MV-4-11 (cell line): ENCODE data around the gene DDX4.
"Not testable (repeated sequence)": the region's sequence is repeated elsewhere in the genome, so short reads cannot be mapped to it uniquely, and the experiment has no call there.

Source experiments
- DNase-seq: peaks from one replicate; lab custom pipeline; 2025; lab: John Stamatoyannopoulos, UW

DDX4 gene

DNA sequence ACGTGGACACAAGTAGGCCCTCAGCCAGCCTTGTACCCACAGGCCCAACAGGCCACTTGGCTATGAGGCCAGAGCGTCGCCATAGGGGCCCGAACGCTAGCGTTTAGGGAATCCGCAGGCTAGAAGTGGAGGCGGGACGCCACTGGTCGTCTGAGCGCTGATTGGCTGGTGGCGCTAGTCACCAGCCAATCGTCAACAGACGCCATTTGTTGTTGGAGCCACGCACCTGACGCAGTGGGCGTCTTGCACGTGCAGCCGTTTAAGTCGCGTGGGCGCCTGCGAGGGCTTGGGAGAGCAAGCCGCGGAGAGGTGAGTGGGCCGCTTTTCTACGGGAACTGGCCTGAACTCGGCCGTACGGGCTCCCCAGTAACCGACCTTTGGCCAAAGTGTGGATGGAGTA lies at the start of gene DDX4:
Gene DDX4, plus strand, starts transcription at position 269 of the 400 bp plus-strand sequence. CDS start 903 bp downstream, outside the sequence.
- DNase-seq: no peak

DNA sequence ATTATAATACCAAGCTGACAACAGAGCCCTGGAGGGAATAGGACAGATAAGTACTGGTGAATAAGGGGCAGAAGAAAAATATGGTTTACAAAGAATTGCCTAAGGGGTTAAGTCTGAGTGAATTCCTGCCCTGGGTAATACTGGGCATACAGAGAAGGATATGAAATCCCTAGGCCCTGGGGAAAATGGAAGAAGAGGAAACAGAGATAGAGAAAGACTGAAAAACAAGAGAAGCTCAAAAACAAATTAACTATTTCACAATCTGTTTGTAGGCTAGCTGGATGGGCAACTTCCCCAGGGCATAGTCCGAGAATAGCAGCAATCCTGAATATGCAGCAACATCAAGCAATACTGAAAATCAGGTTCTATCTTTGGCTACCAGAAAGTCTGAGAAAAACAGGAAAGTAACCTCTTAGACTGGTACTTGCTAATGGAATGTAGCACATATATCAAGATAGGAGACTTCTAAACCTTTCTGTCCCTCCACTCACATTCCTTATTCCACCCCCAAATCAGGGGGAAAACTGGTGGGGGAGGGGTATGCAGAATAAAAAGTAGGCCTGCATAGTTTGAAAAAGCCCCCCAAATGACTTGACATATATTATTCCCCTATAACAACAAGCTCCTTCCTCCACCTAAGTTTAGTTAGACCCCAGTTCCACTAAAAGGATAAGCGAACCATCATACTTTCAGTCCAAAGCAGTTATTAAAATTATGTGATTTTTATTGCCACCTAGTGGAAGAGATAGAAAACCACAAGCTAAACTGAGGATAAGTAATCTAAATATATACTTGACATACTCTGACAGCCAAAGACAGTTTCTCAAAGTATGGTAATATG lies 46.4 kb upstream of the DDX4 start:
- peak; percentile 49 for DNase-seq

DNA sequence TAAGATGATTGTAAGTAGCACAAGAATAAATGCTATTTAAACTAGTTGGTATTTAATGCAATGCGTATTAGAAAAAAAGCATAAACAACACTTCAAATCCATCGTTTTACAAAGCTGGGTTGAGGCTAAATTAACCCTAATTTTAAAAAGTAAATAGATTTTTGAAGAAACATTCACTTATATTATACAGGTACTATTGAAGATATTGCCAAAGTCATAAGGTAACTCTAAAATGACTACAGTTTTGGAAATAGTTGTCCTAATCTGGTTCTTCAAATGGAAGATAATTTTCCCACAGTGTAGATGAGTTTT lies 45.8 kb upstream of the DDX4 start:
- no peak for DNase-seq

DNA sequence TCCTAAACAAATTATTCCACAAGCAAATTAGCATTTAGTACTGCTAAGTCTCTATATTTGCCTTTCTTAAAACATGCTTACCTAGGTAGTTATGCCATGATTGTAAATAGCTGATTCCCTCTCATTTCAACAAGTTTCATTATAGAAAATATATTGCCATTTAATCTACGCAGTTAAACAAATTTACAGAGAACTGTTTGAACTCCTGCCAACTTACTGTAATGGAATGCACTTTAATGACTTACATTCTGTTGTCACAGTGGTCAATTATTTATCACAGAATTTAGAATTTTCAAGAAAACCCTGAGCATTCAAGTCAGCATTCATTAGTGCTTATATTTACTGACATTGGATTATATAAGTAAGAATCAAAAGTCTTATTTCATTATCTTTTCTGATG lies 45.4 kb upstream of the DDX4 start:
- DNase-seq: no peak

DNA sequence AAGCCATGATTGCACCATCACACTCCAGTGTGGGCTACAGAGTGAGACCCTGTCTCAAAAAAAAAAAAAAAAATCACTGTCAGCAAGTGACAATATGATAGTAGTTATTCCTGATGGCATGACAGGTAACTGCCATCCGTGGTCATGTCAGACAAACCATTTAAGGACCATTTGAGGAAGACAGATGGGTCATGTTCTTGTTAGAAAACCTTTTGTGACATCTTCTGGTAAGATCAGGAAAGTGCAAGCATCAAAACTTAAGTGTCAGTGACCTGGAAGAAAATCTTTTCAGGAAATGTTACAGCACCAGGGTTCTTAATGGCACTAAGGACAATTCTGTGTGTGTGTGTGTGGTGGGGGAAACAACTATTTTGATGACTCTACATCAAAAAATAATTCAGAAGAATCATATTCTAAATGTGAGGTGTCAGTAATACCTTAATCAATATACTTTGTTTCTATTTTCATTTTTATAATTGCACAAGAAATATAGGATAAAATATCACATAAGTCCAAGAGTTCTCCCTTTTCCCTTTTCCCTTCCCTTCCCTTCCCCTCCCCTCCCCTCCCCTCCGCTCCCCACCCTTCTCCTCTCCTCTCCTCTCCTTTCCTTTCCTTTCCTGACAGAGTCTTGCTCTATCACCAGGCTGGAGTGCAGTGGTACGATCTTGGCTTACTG lies 43.6 kb upstream of the DDX4 start:
- peak; percentile 58 for DNase-seq

DNA sequence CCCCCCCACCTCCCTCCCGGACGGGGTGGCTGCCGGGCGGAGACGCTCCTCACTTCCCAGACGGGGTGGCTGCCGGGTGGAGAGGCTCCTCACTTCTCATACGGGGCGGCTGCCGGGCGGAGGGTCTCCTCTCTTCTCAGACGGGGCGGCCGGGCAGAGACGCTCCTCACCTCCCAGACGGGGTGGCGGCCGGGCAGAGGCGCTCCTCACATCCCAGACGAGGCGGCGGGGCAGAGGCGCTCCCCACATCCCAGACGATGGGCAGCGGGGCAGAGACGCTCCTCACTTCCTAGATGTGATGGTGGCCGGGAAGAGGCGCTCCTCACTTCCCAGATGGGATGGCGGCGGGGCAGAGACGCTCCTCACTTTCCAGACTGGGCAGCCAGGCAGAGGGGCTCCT lies 41.2 kb upstream of the DDX4 start:
- not testable (repeated sequence) for DNase-seq

DNA sequence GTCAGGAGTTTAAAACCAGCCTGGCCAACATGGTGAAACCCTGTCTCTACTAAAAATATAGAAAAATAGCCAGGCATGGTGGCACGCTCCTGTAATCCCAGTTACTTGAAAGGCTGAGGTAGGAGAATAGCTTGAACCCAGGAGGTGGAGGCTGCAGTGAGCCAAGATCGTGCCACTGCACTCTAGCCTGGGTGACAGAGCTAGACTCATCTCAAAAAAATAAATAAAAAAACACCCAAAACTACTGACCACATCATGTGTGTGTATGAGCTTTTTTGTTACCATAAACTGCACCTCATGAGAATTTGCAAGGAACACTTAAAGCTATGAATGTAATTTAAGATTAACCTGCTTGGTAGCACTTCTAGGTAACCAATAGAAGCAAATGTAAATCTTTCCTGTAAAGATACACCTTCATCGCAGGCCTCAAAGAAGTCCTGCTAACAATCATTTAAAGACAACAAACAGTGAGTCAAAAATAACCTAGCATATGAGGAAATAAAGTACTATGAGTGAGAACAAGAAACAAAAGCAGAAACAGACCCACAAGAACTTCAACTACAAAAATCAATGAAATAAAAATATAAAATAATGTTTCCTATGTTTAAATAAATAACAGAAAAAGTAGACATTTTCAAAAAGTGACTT lies 38.7 kb upstream of the DDX4 start:
- peak; percentile 7 for DNase-seq

DNA sequence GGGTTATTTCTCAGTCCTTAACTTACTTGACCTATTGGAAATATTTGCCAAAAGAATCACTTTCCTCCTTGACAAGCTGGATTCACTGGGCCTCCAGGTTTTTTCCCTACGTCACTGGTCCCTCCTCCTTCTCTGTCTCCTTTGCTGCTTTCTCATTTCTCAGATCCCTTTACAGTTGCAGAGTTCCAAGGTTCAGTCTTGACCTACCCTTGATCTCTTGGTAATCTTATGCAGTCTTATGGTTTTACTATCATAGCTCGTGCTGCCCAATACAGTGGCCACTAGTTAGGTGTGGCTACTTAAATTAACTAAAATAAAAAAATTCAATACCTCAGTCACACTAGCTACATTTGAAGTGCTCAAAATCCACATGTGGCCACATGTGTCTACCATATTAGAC lies 37.1 kb upstream of the DDX4 start:
- no peak for DNase-seq

DNA sequence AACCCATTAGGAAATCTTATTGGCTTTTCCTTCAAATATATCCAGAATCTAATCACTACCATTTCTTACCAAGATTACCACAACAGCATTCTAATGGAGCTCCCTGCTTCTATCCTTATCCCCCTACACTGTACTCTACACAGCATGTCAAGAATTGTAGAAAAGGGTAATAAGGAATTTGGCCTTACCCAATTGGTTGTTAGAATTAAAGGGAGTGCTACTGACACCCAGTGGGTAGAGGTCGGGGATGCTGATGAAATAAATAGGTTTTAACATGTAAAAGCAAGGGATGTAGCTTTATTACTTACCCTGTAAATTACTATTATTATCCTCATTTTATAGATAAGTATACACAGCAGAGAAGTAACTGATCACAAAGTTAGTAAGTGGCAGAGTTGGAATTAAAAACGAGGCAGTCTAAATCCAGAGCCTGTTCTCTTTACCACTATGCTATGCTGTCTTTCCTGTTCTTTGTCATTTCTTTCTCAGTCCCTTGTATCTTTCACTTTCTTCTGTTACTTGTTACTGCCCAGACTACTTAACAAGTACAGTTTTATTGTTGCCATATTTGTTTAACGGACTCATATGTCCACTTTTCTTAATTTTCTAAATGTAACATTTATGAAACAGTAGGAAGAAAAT lies 36.3 kb upstream of the DDX4 start:
- DNase-seq: no peak

DNA sequence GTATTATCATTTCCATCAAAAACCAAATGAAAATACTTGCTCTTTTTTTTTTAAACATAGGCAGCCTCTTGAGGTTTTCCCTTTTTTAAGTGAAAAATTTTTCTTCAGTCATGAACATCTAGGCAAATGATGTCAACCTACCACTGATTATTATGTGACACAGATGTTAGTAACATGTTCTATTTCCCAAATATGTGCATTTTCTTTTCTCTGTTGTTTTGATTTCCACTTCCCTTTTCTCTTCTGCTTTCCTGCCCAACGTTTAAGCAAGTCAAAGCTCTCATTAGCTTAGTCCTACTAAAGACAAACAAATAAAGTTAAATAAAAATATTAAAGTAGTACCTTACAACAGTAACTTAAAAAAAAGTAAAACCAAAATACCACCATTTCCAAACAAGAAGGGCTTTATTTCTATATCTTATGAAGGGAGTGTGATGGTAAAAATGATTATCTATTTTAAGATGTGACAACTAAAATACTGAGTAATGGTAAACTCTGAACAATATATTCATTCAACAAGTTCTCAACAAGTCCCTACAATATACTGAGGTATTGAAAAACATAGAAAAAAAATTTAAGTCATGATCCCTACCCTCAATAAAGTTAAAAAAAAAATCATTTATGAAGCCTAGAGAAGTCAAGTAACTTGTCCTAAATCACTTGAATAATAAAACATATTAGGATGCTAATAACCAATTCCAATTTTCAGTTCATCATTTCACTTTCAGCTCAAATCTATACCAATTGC lies 35.1 kb upstream of the DDX4 start:
- peak; percentile 70 for DNase-seq

DNA sequence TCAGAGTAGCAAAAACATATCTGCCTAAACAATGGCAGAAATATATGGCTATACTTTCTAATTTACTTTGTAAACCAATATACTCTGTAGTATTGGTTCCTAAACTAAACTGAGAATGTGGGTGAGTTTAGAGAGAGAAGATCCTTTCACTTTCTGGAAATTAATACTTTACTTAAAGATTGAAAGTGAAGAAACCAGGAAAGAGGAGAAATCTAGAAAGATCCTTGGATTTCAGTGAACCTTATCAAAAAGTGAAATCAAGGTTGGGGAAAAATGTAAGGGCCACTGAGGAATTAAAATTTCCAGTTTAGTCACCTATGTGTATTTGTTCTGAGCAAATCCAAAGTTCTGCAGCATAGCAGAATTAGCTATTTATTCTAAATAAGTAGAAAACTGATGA lies 31.6 kb upstream of the DDX4 start:
- no peak for DNase-seq

DNA sequence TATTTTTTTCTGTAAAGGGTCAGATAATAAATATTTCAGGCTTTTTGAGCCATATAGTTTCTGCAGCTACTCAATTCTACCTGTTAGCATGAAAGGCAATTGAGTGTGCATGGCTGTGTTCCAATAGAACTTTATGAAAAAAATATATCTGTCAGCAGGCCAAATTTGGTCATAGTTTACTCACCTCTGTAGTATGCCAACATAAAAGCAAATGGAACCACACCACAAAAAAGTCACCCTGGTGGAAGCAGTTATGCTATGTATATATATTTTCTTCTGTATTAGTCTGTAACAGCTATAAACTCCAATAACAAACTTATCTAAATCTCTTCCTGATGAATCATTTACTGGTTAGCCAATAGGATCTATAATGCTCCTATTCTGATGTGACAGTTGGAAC lies 29.1 kb upstream of the DDX4 start:
- no peak for DNase-seq

DNA sequence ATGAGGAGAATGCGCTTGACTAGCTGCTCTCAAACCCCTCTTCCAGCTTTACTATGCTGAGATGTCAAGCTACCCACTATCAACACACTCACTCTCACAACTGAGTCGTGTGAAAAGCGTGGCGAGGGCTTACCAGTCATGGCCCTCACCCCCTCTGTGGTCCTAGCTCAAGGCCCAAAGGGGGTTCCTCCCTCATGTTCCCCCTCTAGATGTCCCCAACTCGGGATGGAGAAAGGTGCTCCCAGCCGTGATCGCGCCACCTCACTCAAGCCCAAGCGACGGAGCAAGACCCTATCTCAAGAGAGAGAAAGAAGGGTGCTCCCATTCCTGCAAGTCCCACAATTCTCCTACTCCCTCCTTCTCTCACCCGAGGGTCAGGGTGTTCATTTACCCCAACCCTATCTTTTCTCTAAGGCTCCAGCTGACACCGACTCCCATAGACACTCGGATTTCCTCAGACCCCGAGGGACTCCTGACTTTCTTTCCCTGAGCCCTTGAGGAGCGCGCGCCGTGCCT lies 26.3 kb upstream of the DDX4 start:
- DNase-seq: no peak

DNA sequence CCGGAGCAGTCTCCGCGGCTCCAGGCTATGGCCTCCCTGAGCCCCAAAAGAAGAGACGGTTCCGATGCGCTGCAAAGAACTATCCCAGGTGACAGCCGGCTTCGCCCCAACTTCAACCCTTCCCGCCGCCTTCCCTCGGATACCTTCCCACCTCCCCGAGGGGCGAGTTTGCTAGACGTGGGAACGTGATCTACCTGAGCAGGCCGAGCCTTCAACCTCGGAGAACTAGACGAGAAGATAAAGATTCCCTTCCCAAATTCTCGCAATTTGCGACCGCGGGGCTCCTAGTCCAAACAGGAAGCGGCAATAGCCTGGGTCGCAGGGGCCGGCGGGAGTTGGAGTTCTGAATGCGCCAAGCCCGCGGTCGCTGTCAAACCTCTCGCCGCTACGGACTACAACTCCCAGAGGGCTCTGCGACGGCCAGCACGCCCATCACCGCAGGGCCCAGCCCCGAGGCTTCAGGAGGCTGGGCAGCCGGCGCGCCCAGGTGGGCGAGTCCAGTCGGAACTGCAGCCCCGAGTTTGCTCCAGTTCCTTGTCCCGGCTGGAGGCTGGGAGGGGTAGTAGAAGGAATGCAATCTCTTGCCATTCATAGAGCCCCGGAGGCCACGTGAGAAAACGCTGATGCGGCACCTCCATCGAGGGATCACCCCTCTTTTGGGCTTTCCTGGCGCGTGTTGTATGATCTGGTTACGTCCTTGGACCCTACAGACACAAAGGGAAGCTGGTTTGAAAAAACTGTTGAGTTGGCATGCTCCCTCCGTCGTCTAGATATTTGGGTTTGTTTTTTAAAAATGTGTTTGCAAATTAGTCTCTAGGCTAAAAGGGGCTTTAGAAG lies 25.6 kb upstream of the DDX4 start, which contains the start of gene SLC38A9:
Gene SLC38A9, minus strand, starts transcription at position 302 of the 837 bp plus-strand sequence. CDS start 14,366 bp downstream, outside the sequence.
- peak; percentile 90 for DNase-seq

DNA sequence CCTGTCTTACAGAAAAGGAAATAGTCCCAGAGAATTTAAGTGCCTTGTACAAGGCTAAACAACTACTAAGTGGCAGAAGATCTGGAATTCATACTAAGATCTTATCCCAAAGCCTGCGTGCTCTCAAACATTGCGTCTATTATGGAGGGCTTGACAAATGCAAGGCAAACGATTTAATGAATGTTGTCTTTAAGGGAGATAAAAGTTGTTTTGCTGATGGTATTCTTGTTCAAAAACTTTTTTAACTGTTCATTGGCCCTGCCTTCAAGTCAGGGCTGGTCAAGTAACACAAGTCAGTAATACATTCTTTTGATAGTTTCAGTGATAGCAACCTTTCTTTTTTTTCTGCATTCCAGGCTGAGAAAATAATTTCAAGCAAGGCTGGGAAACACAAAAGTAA lies 24.0 kb upstream of the DDX4 start:
- DNase-seq: no peak

DNA sequence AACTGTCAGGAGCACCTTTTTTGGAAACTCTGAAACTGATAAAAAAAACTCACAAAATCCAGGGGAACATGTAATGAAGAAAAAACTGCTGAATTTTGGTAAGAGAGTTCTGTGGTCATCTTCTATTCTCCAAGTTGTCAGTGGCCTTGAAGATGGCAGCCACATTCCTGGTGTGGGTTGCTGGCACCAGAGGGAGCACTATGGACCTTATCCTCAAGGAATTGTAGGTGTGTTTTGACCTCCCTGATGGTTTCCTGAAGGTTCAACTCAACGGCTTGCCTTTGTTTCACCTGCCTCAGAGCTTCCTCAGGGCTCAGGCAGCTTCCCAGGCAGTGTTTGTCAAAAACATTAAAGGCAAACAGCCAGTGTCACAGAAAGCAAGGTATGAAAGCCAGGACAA lies 23.5 kb upstream of the DDX4 start:
- no peak for DNase-seq

DNA sequence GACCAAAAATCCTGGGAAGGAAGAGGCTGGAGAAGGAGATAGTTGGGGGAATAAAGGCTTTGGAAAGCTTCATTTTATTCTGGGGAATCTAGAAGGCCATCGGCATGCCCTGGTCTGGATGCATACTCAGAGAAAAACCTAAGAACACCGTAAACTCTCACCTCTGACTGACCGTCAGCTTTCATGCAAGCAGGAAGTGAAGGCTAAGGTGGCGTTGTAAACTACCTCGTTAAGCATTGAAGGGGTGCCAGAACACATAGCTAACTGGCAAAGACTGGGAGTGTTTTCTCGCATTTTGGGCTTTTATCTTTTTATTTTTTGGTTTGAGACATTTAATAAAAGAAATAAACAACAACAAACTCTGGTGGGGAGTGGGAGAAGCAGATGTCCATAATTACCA lies 23.1 kb upstream of the DDX4 start:
- no peak for DNase-seq

DNA sequence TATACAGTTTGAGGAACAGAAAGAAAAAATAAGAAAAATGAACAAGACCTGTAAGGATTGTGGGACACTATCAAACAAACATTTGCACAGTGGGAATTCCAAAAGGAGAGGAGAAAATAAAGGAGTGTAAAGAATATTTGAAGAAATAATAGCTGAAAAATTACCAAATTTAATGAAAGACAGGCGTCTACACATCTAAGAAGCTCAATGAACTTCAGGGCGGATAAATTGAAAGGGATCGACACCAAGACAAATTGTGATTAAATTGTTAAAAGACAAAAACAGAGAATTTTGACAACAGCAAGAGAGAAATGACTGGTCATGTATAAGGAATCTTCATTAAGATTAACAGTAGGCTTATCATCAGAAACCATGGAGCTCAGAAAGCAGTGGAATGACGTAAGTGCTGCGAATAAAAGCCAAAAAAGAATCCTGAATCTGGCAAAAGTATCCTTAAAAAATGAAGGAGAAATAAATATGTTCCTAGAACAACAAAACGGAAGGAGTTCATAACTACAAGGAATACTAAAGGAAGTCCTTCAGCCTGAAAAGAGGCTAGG lies 22.3 kb upstream of the DDX4 start:
- no peak for DNase-seq

DNA sequence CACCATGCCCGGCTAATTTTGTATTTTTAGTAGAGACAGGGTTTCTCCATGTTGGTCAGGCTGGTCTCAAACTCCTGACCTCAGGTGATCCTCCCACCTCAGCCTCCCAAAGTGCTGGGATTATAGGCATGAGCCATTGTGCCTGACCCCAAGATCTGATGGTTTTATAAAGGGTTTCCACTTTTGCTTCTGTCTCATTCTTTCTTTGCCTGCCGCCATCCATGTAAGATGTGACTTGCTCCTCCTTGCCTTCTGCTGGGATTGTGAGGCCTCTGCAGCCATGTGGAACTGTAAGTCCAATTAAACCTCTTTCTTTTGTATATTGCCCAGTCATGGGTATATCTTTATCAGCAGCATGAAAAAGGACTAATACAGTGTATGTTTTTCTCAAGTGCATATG lies 18.8 kb upstream of the DDX4 start:
- not testable (repeated sequence) for DNase-seq

DNA sequence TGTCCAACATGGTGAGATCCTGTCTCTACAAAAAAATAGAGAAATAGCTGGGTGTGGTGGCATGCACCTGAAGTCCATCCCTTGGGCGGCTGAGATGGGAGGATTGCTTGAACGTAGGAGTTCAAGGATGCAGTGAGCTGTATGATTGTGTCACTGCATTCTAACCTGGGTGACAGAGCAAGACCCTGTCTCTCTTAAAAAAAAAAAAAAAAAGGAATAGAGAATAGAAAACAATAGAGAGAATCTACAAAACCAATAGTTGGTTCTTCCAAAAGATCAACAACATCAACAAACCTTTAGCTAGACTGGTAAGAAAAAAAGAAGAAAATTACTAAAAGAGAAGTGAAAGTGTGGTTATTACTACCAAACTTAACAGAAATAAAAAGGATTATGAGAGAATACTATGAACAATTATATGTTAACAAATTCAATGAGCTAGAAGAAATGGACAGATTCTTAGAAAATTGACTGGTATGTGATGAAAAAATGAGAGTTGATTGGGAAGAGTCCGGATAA lies 17.6 kb upstream of the DDX4 start:
- peak; percentile 39 for DNase-seq
